Vagina (tissue), 2 donors: ENCODE results near the gene ELP1.

Experiments
- POLR2A ChIP-seq, 2 donors: fragments of 450-650 bp; IDR thresholded peaks; one replicate each; pipeline ENCODE4 v1.6.1; 2017; ENCODE audit warnings: antibody characterized with exemption in 2 of 2, mild to moderate bottlenecking in 2 of 2, moderate library complexity in 2 of 2
- POLR2AphosphoS5 ChIP-seq, 2 donors: sonication (generic); formaldehyde crosslinking; IDR thresholded peaks; one replicate each; pipeline ENCODE4 v1.9.0; 2017; ENCODE audit warnings: antibody characterized with exemption in 2 of 2, mild to moderate bottlenecking in 2 of 2, low read depth in 1 of 2; ENCODE audit not compliant: insufficient read depth in 1 of 2
- TF ChIP-seq, protein P1 (sequence below), 3 experiments: fragments of 450-650 bp in 2 of 3; fragments of 200-600 bp in 1 of 3; sonication (generic) in 1 of 3; IDR thresholded peaks; one replicate each; pipeline ENCODE4 v1.5.1; 2017 to 2019; ENCODE audit warnings: antibody characterized with exemption in 3 of 3, mild to moderate bottlenecking in 2 of 3, moderate library complexity in 2 of 3

DNA sequence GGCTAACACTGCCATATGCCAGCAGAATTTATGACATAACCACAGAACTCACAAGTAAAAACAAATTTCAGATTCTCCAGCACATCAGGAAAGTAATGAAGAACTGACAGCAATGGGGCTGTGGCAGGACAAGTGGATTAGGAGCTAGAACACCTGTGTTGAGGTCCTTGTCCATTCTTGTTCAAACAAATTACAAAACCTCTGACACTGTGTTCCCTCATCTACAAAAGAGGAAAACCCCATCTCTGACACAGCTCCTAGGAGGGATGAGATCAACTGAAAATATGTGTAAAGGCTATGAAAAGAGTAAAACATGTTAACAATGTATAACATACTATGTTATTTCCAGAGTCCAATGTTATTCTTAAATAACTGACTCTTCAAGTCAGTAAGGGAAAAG, 23.5 kb downstream of the ELP1 start:
- TF ChIP-seq POLR2AphosphoS5 (IDR thresholded peaks at IDR 0.05; ENCODE audit: insufficient read depth in 1 of 2, low read depth in 1 of 2) (no peak), POLR2A (IDR thresholded peaks at IDR 0.05) (no peak)
- TF ChIP-seq, protein P1, sequence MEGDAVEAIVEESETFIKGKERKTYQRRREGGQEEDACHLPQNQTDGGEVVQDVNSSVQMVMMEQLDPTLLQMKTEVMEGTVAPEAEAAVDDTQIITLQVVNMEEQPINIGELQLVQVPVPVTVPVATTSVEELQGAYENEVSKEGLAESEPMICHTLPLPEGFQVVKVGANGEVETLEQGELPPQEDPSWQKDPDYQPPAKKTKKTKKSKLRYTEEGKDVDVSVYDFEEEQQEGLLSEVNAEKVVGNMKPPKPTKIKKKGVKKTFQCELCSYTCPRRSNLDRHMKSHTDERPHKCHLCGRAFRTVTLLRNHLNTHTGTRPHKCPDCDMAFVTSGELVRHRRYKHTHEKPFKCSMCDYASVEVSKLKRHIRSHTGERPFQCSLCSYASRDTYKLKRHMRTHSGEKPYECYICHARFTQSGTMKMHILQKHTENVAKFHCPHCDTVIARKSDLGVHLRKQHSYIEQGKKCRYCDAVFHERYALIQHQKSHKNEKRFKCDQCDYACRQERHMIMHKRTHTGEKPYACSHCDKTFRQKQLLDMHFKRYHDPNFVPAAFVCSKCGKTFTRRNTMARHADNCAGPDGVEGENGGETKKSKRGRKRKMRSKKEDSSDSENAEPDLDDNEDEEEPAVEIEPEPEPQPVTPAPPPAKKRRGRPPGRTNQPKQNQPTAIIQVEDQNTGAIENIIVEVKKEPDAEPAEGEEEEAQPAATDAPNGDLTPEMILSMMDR (IDR thresholded peaks at IDR 0.05) = no peak
